ENCODE measurements around the gene ELFN1. TPM values are rescaled to one million over a fixed set of nuclear protein-coding genes. Genes with fewer than 3 reads are reported as not detected.

The ELFN1 gene
- total RNA-seq, 3 donors from 2014 or later = 0.59 to 1.3 (median 0.96) TPM

- no peaks in the 10 kb centered on the region for H3K36me3 ChIP-seq
- peaks cover 0 to 9% of the 10 kb centered on the region in 2 donors for H3K27me3 ChIP-seq
- H3K4me3 ChIP-seq = no peak overlapping the region
- H3K4me1 ChIP-seq = no peaks in the 10 kb centered on the region
- H3K9me3 ChIP-seq = peaks cover 31 to 34% of the 10 kb centered on the region in 2 donors
- intact Hi-C loops (cut with DNase I; ENCODE audit: low total_unique reads) = no loop called here
- TF ChIP-seq CTCF (IDR thresholded peaks at IDR 0.05) = no peak
- no peak for TF ChIP-seq POLR2A (IDR thresholded peaks at IDR 0.05)
- TF ChIP-seq POLR2AphosphoS5 (IDR thresholded peaks at IDR 0.05) = no peak
- H3K27ac ChIP-seq = no peak overlapping the region
- DNase-seq (ENCODE audit: low spot score in 2 of 2) = no peak
These were observed 37.6 kb upstream of the ELFN1 start for GRCh38 chr7:1632506-1632905.

GRCh38 chr7:1632916-1633785, 36.9 kb upstream of the ELFN1 start:
- H3K27ac ChIP-seq = no peak overlapping the region
- H3K27me3 ChIP-seq = peaks cover 0 to 9% of the 10 kb centered on the region in 2 donors
- no peaks in the 10 kb centered on the region for H3K4me1 ChIP-seq
- H3K9me3 ChIP-seq = peaks cover 38 to 41% of the 10 kb centered on the region in 2 donors
- TF ChIP-seq POLR2A (IDR thresholded peaks at IDR 0.05) (no peak), CTCF (IDR thresholded peaks at IDR 0.05) (no peak), POLR2AphosphoS5 (IDR thresholded peaks at IDR 0.05) (no peak)
- H3K4me3 ChIP-seq = no peak overlapping the region
- H3K36me3 ChIP-seq = no peaks in the 10 kb centered on the region
- intact Hi-C loops (cut with DNase I; ENCODE audit: low total_unique reads) = no loop called here
- no peak for DNase-seq (ENCODE audit: low spot score in 2 of 2)

DNA sequence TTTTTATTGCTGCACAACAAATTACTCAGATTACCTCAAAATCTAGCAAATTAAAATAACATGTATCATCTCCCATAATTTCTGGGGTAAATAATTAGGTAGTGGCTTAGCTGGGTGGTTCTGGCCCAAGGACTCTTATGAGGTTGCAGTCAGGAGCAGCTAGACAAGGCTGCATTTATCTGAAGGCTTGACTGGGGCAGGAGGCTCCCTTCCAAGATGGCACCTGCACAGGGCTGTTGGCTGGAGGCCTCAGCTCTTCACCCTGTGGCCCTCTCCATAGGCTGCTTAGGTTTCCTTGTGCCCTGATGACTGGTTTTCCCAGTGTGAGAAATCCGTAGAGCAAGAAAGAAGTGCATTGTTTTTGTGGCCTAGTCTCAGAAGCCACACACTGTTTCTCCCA, 34.7 kb upstream of the ELFN1 start:
- peaks cover 0 to 14% of the 10 kb centered on the region in 2 donors for H3K27me3 ChIP-seq
- H3K4me1 ChIP-seq = no peaks in the 10 kb centered on the region
- H3K9me3 ChIP-seq = peaks cover 37 to 40% of the 10 kb centered on the region in 2 donors
- no peaks in the 10 kb centered on the region for H3K36me3 ChIP-seq
- intact Hi-C loops (cut with DNase I; ENCODE audit: low total_unique reads) = no loop called here
- no peak overlapping the region for H3K27ac ChIP-seq
- H3K4me3 ChIP-seq = no peak overlapping the region
- TF ChIP-seq POLR2AphosphoS5 (IDR thresholded peaks at IDR 0.05) (no peak), CTCF (IDR thresholded peaks at IDR 0.05) (no peak), POLR2A (IDR thresholded peaks at IDR 0.05) (no peak)
- DNase-seq (ENCODE audit: low spot score in 2 of 2) = no peak

GRCh38 chr7:1637155-1637554, 32.9 kb upstream of the ELFN1 start:
- DNase-seq (ENCODE audit: low spot score in 2 of 2) = no peak
- intact Hi-C loops (cut with DNase I; ENCODE audit: low total_unique reads) = no loop called here
- TF ChIP-seq POLR2A (IDR thresholded peaks at IDR 0.05) = no peak

GRCh38 chr7:1638215-1638661, 31.8 kb upstream of the ELFN1 start:
- no peak overlapping the region for H3K4me3 ChIP-seq
- peaks cover 37 to 40% of the 10 kb centered on the region in 2 donors for H3K9me3 ChIP-seq
- no peak for TF ChIP-seq POLR2AphosphoS5 (IDR thresholded peaks at IDR 0.05)
- no peak for TF ChIP-seq POLR2A (IDR thresholded peaks at IDR 0.05)
- no peak for TF ChIP-seq CTCF (IDR thresholded peaks at IDR 0.05)
- no peak overlapping the region for H3K27ac ChIP-seq
- no peak for DNase-seq (ENCODE audit: low spot score in 2 of 2)
- peaks cover 4 to 22% of the 10 kb centered on the region in 2 donors for H3K27me3 ChIP-seq
- no peaks in the 10 kb centered on the region for H3K36me3 ChIP-seq
- H3K4me1 ChIP-seq = no peaks in the 10 kb centered on the region
- intact Hi-C loops (cut with DNase I; ENCODE audit: low total_unique reads) = no loop called here

More at GRCh38 chr7:1637155-1637554, 32.9 kb upstream of the ELFN1 start:
- Histone ChIP-seq H3K4me1 (no peaks in the 10 kb centered on the region), H3K4me3 (no peak overlapping the region), H3K36me3 (no peaks in the 10 kb centered on the region), H3K27me3 (peaks cover 4 to 26% of the 10 kb centered on the region in 2 donors), H3K27ac (no peak overlapping the region), H3K9me3 (peaks cover 37 to 40% of the 10 kb centered on the region in 2 donors)
